Measurements from ENCODE around the gene PHF2. TPM values are rescaled to one million over a fixed set of nuclear protein-coding genes. Genes with fewer than 3 reads are reported as not detected.

Gene PHF2
- total RNA-seq, 2 donors from 2014 or later = 22.7 to 23.4 TPM

GRCh38 chr9:93650448-93650847, 74.1 kb downstream of the PHF2 start:
- Histone ChIP-seq H3K4me3 (no peak overlapping the region), H3K4me1 (no peaks in the 10 kb centered on the region), H3K27me3 (no peaks in the 10 kb centered on the region), H3K9ac (ENCODE audit: low read depth in 2 of 2, low read length in 2 of 2) (no peak overlapping the region), H3K27ac (no peak overlapping the region), H3K36me3 (peaks cover 30% of the 10 kb centered on the region), H3K9me3 (no peaks in the 10 kb centered on the region)
- TF ChIP-seq, protein P1, sequence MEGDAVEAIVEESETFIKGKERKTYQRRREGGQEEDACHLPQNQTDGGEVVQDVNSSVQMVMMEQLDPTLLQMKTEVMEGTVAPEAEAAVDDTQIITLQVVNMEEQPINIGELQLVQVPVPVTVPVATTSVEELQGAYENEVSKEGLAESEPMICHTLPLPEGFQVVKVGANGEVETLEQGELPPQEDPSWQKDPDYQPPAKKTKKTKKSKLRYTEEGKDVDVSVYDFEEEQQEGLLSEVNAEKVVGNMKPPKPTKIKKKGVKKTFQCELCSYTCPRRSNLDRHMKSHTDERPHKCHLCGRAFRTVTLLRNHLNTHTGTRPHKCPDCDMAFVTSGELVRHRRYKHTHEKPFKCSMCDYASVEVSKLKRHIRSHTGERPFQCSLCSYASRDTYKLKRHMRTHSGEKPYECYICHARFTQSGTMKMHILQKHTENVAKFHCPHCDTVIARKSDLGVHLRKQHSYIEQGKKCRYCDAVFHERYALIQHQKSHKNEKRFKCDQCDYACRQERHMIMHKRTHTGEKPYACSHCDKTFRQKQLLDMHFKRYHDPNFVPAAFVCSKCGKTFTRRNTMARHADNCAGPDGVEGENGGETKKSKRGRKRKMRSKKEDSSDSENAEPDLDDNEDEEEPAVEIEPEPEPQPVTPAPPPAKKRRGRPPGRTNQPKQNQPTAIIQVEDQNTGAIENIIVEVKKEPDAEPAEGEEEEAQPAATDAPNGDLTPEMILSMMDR (IDR thresholded peaks at IDR 0.05) = no peak
- no peak for DNase-seq
- intact Hi-C loops (cut with DNase I) = no loop called here

DNA sequence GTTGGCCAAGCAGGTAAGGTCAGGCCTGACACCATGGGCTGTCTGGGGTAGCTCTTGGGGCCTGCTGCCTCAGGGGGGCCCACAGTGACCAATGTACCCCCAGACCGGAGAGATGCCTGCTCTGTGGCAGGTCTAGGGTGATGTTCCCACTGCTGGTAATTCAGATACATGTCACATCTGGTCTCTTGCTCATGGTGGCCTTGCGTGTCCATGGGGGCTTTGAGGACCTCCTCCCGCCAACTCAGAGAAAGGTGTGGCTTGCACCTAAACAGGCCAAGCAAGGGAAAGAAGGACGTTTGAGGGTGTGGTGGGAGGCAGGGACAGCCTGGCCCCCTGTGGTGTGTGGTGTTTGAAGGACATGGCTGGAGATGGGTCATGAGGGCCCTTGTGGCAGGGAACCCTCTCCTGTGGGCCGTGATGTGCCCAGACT, 75.2 kb downstream of the PHF2 start:
- H3K9ac ChIP-seq (ENCODE audit: low read depth in 2 of 2, low read length in 2 of 2) = no peak overlapping the region
- H3K9me3 ChIP-seq = no peaks in the 10 kb centered on the region
- H3K4me1 ChIP-seq = no peaks in the 10 kb centered on the region
- TF ChIP-seq, protein P1 (IDR thresholded peaks at IDR 0.05) = no peak
- peaks cover 23% of the 10 kb centered on the region for H3K36me3 ChIP-seq
- H3K4me3 ChIP-seq = no peak overlapping the region
- no peak overlapping the region for H3K27ac ChIP-seq
- no peak for DNase-seq
- intact Hi-C loops (cut with DNase I) = no loop called here
- no peaks in the 10 kb centered on the region for H3K27me3 ChIP-seq

DNA sequence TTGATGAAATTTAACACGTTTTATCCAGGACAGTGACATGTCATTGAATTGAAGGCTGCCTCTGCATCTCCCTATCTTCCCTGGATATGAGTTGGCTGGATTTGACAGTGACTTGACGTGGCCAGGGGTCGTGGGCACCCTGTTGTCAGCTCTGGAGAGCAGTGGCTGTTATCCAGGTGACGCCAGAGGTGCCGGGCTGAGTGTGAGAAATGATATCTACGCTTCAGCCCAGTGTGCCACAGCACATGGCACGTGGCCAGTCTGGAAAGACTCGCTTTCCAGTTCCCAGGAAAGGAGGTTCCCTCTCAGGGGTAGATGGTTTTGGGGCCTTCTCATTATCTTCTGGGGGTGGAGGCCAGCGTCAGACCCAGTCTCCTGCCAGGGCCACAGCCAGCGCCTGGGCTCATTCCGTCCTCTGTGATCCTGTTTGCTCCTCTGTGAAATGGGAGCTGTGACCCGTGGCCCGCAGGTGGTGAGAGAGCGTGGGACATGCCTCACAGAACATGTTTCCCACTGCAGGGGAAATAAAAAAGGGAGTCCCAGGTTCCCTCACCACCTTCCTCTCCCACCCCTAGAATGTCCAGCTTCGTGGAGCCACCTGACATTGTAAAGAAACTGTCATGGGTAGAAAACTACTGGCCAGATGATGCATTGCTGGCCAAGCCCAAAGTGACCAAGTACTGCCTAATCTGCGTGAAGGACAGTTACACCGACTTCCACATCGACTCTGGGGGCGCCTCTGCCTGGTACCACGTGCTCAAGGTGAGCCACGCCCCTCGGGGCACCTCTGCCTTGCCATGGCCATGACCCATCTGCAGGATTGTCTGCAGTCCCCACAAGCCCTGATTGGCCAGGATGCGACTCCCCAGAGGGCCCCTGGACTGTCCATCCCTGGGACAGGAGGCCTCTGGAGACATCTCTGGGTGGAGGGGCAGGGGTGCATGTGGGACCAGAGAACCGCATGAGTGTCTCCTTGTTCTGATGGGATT, 76.5 kb downstream of the PHF2 start:
- Histone ChIP-seq H3K27me3 (no peaks in the 10 kb centered on the region), H3K4me3 (no peak overlapping the region), H3K27ac (no peak overlapping the region), H3K36me3 (peaks cover 22% of the 10 kb centered on the region), H3K4me1 (no peaks in the 10 kb centered on the region), H3K9ac (ENCODE audit: low read depth in 2 of 2, low read length in 2 of 2) (no peak overlapping the region), H3K9me3 (no peaks in the 10 kb centered on the region)
- DNase-seq = no peak
- intact Hi-C loops (cut with DNase I) = no loop called here
- TF ChIP-seq, protein P1 (IDR thresholded peaks at IDR 0.05) = no peak

DNA sequence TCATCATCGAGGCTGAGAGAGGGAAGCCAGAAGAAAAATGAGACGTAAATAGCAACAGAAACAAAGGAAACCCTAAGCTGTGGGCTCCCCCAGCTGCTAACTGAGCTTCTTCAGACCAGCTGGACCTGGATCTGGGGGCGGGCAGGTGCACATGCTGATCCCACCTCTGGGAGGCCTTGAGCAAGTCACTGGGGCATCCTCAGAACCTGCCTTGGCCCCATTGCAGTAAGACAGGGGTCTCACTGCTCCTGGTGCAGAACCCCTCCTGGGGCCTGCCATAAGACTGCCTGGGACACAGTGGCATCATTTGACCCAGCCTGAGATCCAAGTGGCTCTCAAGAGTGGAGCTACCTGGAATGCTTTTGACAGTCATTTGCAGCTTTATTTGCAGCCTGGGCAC, 77.4 kb downstream of the PHF2 start:
- Histone ChIP-seq H3K27ac (no peak overlapping the region), H3K9ac (ENCODE audit: low read depth in 2 of 2, low read length in 2 of 2) (no peak overlapping the region), H3K9me3 (no peaks in the 10 kb centered on the region), H3K36me3 (peaks cover 20% of the 10 kb centered on the region), H3K4me1 (no peaks in the 10 kb centered on the region), H3K4me3 (no peak overlapping the region), H3K27me3 (no peaks in the 10 kb centered on the region)
- no peak for DNase-seq
- intact Hi-C loops (cut with DNase I) = no loop called here
- TF ChIP-seq, protein P1 (IDR thresholded peaks at IDR 0.05) = no peak

DNA sequence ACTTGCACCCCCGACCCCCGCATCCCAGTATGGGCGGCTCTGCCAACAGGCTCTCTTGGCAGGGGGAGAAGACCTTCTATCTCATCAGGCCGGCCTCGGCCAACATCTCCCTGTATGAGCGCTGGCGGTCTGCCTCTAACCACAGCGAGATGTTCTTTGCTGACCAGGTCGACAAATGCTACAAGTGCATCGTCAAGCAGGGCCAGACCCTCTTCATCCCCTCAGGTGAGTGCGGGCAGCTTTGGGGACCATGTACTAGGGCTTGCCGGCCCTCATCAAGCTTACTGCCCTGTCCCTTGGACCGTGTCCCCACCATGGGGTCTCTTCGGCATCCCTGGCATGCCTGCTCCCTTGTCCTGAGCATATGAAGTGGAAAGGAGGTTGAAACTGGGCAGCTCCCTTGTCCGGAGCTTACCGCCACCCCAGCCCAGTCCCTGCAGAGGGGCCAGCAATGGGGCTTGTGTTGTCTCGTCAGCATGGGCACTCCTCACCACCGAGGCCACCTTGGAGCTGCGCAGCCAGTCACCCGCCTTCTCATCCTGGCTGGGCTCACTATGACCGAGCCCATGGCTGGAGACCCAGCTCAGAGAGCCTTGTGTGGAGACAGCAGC, 78.1 kb downstream of the PHF2 start:
- no peak for DNase-seq

More for the DNA sequence above, 78.1 kb downstream of the PHF2 start:
- TF ChIP-seq, protein P1 (IDR thresholded peaks at IDR 0.05) = no peak
- Histone ChIP-seq H3K27ac (no peak overlapping the region), H3K36me3 (peaks cover 18% of the 10 kb centered on the region), H3K4me1 (no peaks in the 10 kb centered on the region), H3K9ac (ENCODE audit: low read depth in 2 of 2, low read length in 2 of 2) (no peak overlapping the region), H3K4me3 (no peak overlapping the region), H3K9me3 (no peaks in the 10 kb centered on the region), H3K27me3 (no peaks in the 10 kb centered on the region)
- intact Hi-C loops (cut with DNase I) = no loop called here

Data from colonic mucosa (tissue), 4 donors.